Thymus (tissue), 11 donors: Measurements from ENCODE around the gene SOS2. TPM values are rescaled to one million over a fixed set of nuclear protein-coding genes. Genes with fewer than 3 reads are reported as not detected.
A peak's percentile ranks its signal among the peaks of the same experiment; 100 is the strongest.
"Not testable (repeated sequence)": the region's sequence is repeated elsewhere in the genome, so short reads cannot be mapped to it uniquely, and the experiment has no call there.

Source experiments
- DNase-seq, 9 donors: peaks; one replicate each; pipeline ENCODE4 v3.0.0-alpha.2; 2013; ENCODE audit warnings: low spot score in 9 of 9, low read depth in 6 of 9, missing footprints in 1 of 9
- H3K27ac ChIP-seq, 2 donors: one replicate each; pipeline ENCODE4 v1.5.1; 2013; ENCODE audit warnings: control low read depth in 1 of 2, low read depth in 1 of 2, low read length in 1 of 2, mild to moderate bottlenecking in 1 of 2, moderate library complexity in 1 of 2
- H3K27me3 ChIP-seq, 2 donors: one replicate each; pipeline ENCODE4 v1.5.1; 2013; ENCODE audit warnings: low read length in 1 of 2; ENCODE audit not compliant: control insufficient read depth in 2 of 2, insufficient read depth in 1 of 2
- H3K36me3 ChIP-seq, 2 donors: one replicate each; pipeline ENCODE4 v1.5.1; 2013; ENCODE audit warnings: low read length in 1 of 2, mild to moderate bottlenecking in 1 of 2, moderate library complexity in 1 of 2; ENCODE audit not compliant: control insufficient read depth in 2 of 2, insufficient read depth in 2 of 2
- H3K4me1 ChIP-seq, 2 donors: one replicate each; pipeline ENCODE4 v1.5.1; 2013; ENCODE audit warnings: low read length in 2 of 2; ENCODE audit not compliant: control insufficient read depth in 2 of 2, insufficient read depth in 2 of 2
- H3K4me3 ChIP-seq, 2 donors: one replicate each; pipeline ENCODE4 v1.5.1; 2013; ENCODE audit warnings: low read length in 2 of 2, control low read depth in 1 of 2, mild to moderate bottlenecking in 1 of 2
- H3K9me3 ChIP-seq, 2 donors: one replicate each; pipeline ENCODE4 v1.5.1; 2013; ENCODE audit warnings: low read length in 1 of 2, mild to moderate bottlenecking in 1 of 2; ENCODE audit not compliant: control insufficient read depth in 2 of 2, insufficient read depth in 1 of 2
- WGBS: extraction: QIAGEN DNeasy Blood & Tissue Kit; methylation state at CpG from one replicate; pipeline ENCODE4 v1.1.7; 2013; 5-methylcytosine and 5-hydroxymethylcytosine counted together
- polyA plus RNA-seq: library from polyadenylated mRNA; stranded (reverse); fragments of 200-250 nt; gene quantifications from one replicate; pipeline ENCODE4 v1.2.3, GENCODE V29; 2013
- total RNA-seq: library from RNA; stranded (reverse); fragments of 120-200 nt; gene quantifications from one replicate; pipeline ENCODE4 v1.2.4, GENCODE V29; 2013
- donor health status: healthy.

Gene SOS2
- total and polyA plus RNA-seq, 2 donors: 11.5 to 15.4 TPM

- WGBS: 93% methylated on average over 1 of the region's 1 CpG
- Histone ChIP-seq H3K4me1 (peaks cover 11 to 67% of the 10 kb centered on the region in 2 donors), H3K27me3 (no peaks in the 10 kb centered on the region), H3K27ac (peak overlapping the region; percentile 20 to 36), H3K9me3 (no peaks in the 10 kb centered on the region), H3K4me3 (no peak overlapping the region), H3K36me3 (no peaks in the 10 kb centered on the region)
- DNase-seq: peak in 1 of 9 donors; percentile 45
These were observed 143.8 kb downstream of the SOS2 start for GRCh38 chr14:50087341-50088116.

- no peak overlapping the region for H3K4me3 ChIP-seq
- DNase-seq: no peak
- peaks cover 11 to 65% of the 10 kb centered on the region in 2 donors for H3K4me1 ChIP-seq
- H3K9me3 ChIP-seq: no peaks in the 10 kb centered on the region
- 98% methylated on average over 2 of the region's 2 CpGs for WGBS
- no peaks in the 10 kb centered on the region for H3K36me3 ChIP-seq
- no peaks in the 10 kb centered on the region for H3K27me3 ChIP-seq
- peak overlapping the region; percentile 13 to 25 for H3K27ac ChIP-seq
These were observed 145.1 kb downstream of the SOS2 start for GRCh38 chr14:50086321-50086711.

GRCh38 chr14:50085570-50086320, 145.6 kb downstream of the SOS2 start:
- WGBS: 75% methylated on average over 10 of the region's 10 CpGs
- no peaks in the 10 kb centered on the region for H3K36me3 ChIP-seq
- peak overlapping the region; percentile 13 to 60 for H3K27ac ChIP-seq
- DNase-seq: peak in 1 of 9 donors; percentile 32
- no peak overlapping the region for H3K4me3 ChIP-seq
- peaks cover 11 to 60% of the 10 kb centered on the region in 2 donors for H3K4me1 ChIP-seq
- H3K9me3 ChIP-seq: no peaks in the 10 kb centered on the region
- no peaks in the 10 kb centered on the region for H3K27me3 ChIP-seq

DNA sequence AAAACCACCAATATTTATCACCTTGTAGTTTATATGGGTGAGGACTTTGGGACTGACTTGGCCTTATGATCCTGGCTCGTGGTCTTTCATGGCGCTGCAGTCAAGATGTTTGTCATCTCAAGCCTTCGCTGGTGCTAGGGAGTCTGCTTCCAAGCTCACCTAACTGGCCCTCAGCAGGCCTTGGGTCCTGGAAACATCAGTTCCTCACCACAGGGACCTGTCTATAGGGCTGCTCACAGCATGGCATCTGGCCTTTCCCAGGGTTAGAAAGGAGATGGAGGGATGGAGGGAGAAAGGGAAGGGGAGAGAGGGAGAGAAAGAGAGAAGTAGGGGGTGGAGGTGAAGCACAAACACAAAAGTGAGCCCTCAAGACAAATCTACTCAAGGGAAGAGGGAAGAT, 146.7 kb downstream of the SOS2 start:
- no peak for DNase-seq
- 95% methylated on average over 3 of the region's 3 CpGs for WGBS
- Histone ChIP-seq H3K9me3 (no peaks in the 10 kb centered on the region), H3K4me3 (no peak overlapping the region), H3K4me1 (peaks cover 11 to 57% of the 10 kb centered on the region in 2 donors), H3K36me3 (no peaks in the 10 kb centered on the region), H3K27me3 (no peaks in the 10 kb centered on the region), H3K27ac (peak overlapping the region in 1 of 2 donors; percentile 0)

- Histone ChIP-seq H3K9me3 (no peaks in the 10 kb centered on the region), H3K36me3 (no peaks in the 10 kb centered on the region), H3K27ac (peak overlapping the region; percentile 58 to 82), H3K4me1 (peaks cover 11 to 52% of the 10 kb centered on the region in 2 donors), H3K27me3 (no peaks in the 10 kb centered on the region), H3K4me3 (no peak overlapping the region)
- no peak for DNase-seq
- 93% methylated on average over 17 of the region's 17 CpGs for WGBS
These were observed 147.7 kb downstream of the SOS2 start for GRCh38 chr14:50083467-50084337.

DNA sequence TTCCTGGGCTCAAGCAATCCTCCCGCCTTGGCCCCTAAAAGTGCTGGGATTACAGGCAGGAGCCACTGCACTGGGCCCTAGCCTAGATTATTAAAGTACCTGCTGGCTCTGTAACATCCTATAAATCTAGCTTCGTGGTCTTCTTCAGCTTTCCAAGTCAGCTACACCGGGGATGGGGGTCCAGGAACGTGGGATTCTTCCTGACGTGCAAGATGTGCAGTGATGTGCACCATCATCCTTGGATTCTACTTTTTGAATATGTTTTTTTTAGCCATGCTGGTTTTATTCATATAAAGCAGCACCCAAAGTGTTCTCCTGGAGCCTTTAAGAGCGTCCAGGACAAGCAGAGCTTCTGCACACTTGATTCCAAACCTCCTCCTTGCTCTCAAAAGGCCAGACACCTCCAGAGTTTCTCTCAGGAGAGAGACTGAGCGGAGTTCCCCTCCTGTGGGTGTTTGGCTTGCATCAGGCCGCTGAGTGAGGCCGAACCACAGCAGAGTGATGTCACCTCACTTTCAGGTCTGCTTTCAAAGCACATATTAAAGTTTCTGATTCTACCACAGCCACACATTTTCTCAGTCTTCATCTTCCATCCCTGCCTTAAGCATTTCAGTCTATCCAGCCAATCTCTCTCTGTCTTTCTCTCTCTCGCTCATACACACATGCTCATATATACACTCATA, 148.5 kb downstream of the SOS2 start:
- Histone ChIP-seq H3K36me3 (no peaks in the 10 kb centered on the region), H3K4me1 (peaks cover 11 to 48% of the 10 kb centered on the region in 2 donors), H3K4me3 (no peak overlapping the region), H3K27ac (peak overlapping the region; percentile 58 to 82), H3K9me3 (no peaks in the 10 kb centered on the region), H3K27me3 (no peaks in the 10 kb centered on the region)
- DNase-seq: peak in 3 of 9 donors; percentile 49 to 76 (median 51)
- 88% methylated on average over 10 of the region's 10 CpGs for WGBS

GRCh38 chr14:50082308-50082742, 149.1 kb downstream of the SOS2 start:
- no peaks in the 10 kb centered on the region for H3K36me3 ChIP-seq
- H3K27ac ChIP-seq: peak overlapping the region; percentile 58 to 82
- DNase-seq: peak in 1 of 9 donors; percentile 36
- no peaks in the 10 kb centered on the region for H3K9me3 ChIP-seq
- H3K4me3 ChIP-seq: no peak overlapping the region
- 87% methylated on average over 8 of the region's 8 CpGs for WGBS
- no peaks in the 10 kb centered on the region for H3K27me3 ChIP-seq
- peaks cover 9 to 43% of the 10 kb centered on the region in 2 donors for H3K4me1 ChIP-seq

GRCh38 chr14:50079103-50079502, 152.3 kb downstream of the SOS2 start:
- not testable (repeated sequence) for H3K27me3 ChIP-seq, H3K27ac ChIP-seq, H3K36me3 ChIP-seq, H3K4me3 ChIP-seq, DNase-seq, H3K9me3 ChIP-seq
- peaks cover 6 to 23% of the 10 kb centered on the region in 2 donors for H3K4me1 ChIP-seq
- WGBS: 84% methylated on average over 1 of the region's 1 CpG
